ENCODE data around the gene PES1.

DNA sequence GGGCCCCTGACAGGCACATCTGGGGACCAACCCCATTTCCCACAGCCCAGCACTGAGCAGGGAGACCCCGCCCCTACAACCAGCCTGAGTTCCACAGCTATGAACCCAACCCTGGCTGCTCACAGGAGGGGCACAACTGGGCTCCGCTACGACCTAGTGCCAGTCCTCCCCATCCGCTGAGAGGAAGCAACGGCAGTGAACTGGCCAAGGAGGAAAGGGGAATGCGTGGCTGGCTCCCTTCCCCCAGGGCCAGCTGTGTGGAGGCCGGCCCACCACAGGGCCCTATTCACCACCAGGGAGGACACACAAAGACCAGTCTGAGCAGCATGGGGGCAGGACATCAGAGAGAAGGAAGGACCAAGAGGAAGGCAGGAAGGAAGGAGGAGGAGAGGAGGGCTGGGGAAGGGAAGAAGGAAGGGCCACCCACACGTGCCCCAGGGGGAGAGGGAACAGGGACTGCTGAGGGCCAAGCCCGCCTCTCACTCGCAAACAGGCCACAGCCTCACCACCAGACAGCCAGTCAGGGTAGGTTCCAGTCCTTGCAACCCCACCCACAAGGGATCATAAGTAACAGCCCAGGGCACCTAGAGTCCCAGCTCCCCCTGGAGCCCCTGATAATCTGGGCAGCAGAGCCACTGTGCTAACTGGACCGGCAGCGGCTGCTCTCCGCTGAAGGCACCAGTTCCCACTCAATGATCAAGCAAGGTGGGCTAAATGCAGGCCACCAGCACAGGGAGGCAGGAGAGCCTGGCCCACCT, 8.7 kb downstream of the PES1 start:
- TF ChIP-seq, protein P1, sequence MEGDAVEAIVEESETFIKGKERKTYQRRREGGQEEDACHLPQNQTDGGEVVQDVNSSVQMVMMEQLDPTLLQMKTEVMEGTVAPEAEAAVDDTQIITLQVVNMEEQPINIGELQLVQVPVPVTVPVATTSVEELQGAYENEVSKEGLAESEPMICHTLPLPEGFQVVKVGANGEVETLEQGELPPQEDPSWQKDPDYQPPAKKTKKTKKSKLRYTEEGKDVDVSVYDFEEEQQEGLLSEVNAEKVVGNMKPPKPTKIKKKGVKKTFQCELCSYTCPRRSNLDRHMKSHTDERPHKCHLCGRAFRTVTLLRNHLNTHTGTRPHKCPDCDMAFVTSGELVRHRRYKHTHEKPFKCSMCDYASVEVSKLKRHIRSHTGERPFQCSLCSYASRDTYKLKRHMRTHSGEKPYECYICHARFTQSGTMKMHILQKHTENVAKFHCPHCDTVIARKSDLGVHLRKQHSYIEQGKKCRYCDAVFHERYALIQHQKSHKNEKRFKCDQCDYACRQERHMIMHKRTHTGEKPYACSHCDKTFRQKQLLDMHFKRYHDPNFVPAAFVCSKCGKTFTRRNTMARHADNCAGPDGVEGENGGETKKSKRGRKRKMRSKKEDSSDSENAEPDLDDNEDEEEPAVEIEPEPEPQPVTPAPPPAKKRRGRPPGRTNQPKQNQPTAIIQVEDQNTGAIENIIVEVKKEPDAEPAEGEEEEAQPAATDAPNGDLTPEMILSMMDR (IDR thresholded peaks at IDR 0.05; ENCODE audit: insufficient read depth, low read depth, low read length), result no peak
- TF ChIP-seq EZH2 (IDR thresholded peaks at IDR 0.05; ENCODE audit: insufficient read depth, low read length), result no peak

Data from astrocyte (in vitro differentiated cells and primary cell).